Measurements from ENCODE around the gene MBOAT2. TPM values are rescaled to one million over a fixed set of nuclear protein-coding genes. Genes with fewer than 3 reads are reported as not detected.

Gene MBOAT2
- total RNA-seq, 1 experiment from 2014 or later: 16.4 TPM

DNA sequence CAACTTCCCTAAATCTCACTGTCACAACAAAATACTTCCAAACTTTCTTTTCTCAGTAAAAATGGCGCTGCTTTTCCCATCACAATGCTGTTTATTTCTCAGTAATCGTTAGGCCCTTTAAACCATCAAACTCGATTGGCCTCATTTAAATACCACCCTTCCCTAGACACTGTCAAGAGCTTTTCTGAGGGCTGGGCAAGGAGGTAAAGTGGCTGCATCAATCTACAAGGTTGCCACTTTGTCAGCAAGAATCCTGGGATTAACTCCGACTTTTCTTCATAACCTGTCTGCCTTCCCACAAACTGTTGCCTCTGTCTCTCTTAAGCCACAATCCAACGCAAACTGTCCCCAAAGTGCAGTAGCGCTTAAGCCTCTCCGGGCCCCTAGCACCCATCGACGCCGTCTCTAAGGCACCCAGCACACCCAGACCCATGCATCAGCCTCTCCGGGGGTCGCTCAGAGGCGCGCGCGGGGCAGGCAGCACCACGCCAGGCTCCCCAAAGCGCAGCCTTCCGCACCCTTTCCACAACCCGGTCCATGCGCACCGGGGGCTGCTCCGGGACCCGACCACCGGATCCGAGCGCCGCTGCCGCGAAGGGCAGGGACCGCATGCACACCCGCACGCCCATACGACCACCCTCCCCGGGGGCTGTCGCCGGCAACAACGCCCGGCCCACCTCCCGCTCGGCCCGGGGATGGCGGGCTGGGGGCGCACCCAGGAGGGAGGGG lies 683 bp downstream of the MBOAT2 start:
- H3K27me3 ChIP-seq (ENCODE audit: control insufficient read depth, insufficient read depth, low read length): no peaks in the 10 kb centered on the region; the same call in 1 of the 2 replicates
- peak overlapping the region; percentile 71 for H3K4me3 ChIP-seq (ENCODE audit: insufficient read depth, low read depth, low read length)
- H3K36me3 ChIP-seq (replicated peaks; ENCODE audit: control insufficient read depth, insufficient read depth, low read length): no peaks in the 10 kb centered on the region
- peak; percentile 72 for DNase-seq

- peak overlapping the region; percentile 71 for H3K4me3 ChIP-seq (ENCODE audit: insufficient read depth, low read depth, low read length)
- no peaks in the 10 kb centered on the region for H3K36me3 ChIP-seq (replicated peaks; ENCODE audit: control insufficient read depth, insufficient read depth, low read length)
- no peak for DNase-seq
These were observed 1.2 kb downstream of the MBOAT2 start for GRCh38 chr2:9002313-9002636.

DNA sequence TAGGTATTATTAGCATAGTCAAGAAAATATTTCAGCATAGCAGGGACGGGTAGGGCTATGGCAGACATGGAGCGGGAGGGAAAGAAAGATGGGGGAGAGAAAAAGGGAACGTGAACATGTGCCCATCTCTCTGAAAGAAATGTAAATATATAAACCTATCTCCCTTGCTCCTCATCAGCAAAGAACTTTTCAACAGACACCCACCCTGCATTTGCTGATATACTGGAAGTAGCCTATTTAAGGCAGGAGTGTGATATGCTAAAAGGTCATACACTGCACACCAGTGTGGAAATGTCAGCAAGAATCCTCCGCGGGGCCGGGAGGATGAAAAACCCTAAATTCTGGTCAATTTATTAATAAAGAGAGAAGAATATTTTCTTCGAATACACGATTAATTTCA lies 1.7 kb downstream of the MBOAT2 start:
- DNase-seq: no peak
- no peak overlapping the region for H3K4me3 ChIP-seq (ENCODE audit: insufficient read depth, low read depth, low read length)
- H3K36me3 ChIP-seq (replicated peaks; ENCODE audit: control insufficient read depth, insufficient read depth, low read length): no peaks in the 10 kb centered on the region
- no peaks in the 10 kb centered on the region; the same call in 1 of the 2 replicates for H3K27me3 ChIP-seq (ENCODE audit: control insufficient read depth, insufficient read depth, low read length)

More at GRCh38 chr2:9002313-9002636, 1.2 kb downstream of the MBOAT2 start:
- H3K27me3 ChIP-seq (ENCODE audit: control insufficient read depth, insufficient read depth, low read length): no peaks in the 10 kb centered on the region; the same call in 1 of the 2 replicates

DNA sequence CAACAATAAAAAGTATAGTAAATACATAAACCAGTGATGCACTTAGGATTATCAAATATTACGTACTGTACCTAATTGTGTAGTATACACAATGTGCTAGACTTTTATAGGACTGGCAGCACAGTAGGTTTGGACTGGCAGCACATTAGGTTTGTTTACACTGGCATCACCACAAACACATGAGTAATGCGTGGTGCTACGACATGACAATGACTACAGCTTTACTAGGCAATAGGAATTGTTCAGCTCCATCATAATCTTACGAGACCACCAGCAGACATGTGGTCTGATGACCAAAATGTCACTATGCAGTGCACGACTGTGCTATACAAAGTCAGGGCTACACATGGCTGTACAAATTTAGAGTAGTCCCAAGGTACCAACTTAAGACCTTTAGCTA lies 2.3 kb downstream of the MBOAT2 start:
- no peak for DNase-seq
- H3K36me3 ChIP-seq (replicated peaks; ENCODE audit: control insufficient read depth, insufficient read depth, low read length): no peaks in the 10 kb centered on the region
- no peaks in the 10 kb centered on the region; the same call in 1 of the 2 replicates for H3K27me3 ChIP-seq (ENCODE audit: control insufficient read depth, insufficient read depth, low read length)
- no peak overlapping the region for H3K4me3 ChIP-seq (ENCODE audit: insufficient read depth, low read depth, low read length)

DNA sequence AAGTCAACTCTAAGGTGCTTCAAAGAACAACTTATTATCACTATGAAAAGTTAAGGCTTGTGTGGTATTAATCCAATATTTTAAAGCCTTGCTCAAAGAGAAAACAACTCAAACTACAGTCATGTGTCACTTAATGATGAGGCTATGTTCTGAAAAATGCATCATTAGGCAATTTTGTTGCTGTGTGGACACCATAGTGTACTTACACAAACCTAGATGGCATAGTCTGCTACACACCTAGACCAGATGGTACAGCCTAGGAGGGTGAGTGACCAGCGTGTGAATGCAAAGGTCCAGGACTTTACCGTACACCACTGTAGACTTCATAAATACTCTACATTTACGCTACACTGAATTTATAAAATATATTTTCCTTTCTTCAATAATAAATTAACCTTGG lies 3.0 kb downstream of the MBOAT2 start:
- Histone ChIP-seq H3K36me3 (replicated peaks; ENCODE audit: control insufficient read depth, insufficient read depth, low read length) (no peaks in the 10 kb centered on the region), H3K27me3 (ENCODE audit: control insufficient read depth, insufficient read depth, low read length) (no peaks in the 10 kb centered on the region; the same call in 1 of the 2 replicates), H3K4me3 (ENCODE audit: insufficient read depth, low read depth, low read length) (no peak overlapping the region)
- no peak for DNase-seq

DNA sequence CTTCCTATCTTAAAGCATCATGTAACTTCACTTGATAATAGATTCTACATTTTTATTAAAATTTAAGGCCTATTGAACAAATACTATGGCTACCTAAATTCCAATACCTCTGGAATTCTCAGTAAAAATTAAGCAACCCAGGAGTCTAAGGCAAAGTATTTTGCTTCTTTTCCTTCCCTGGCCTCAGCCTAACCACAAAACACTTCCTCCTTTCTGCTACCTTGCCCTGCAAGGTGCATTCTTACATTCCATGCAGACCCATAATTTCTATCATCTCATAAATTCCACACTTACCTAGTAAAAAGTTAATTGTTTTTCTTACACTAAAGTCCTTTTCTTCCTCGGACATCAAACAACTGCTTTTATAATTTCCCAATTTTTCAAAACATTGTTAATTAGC lies 3.7 kb downstream of the MBOAT2 start:
- Histone ChIP-seq H3K27me3 (ENCODE audit: control insufficient read depth, insufficient read depth, low read length) (no peaks in the 10 kb centered on the region; the same call in 1 of the 2 replicates), H3K36me3 (replicated peaks; ENCODE audit: control insufficient read depth, insufficient read depth, low read length) (no peaks in the 10 kb centered on the region), H3K4me3 (ENCODE audit: insufficient read depth, low read depth, low read length) (no peak overlapping the region)
- no peak for DNase-seq

- H3K36me3 ChIP-seq (replicated peaks; ENCODE audit: control insufficient read depth, insufficient read depth, low read length): no peaks in the 10 kb centered on the region
- no peak for DNase-seq
- no peak overlapping the region for H3K4me3 ChIP-seq (ENCODE audit: insufficient read depth, low read depth, low read length)
- no peaks in the 10 kb centered on the region; the same call in 1 of the 2 replicates for H3K27me3 ChIP-seq (ENCODE audit: control insufficient read depth, insufficient read depth, low read length)
These were observed 4.4 kb downstream of the MBOAT2 start for GRCh38 chr2:8999102-8999446.

DNA sequence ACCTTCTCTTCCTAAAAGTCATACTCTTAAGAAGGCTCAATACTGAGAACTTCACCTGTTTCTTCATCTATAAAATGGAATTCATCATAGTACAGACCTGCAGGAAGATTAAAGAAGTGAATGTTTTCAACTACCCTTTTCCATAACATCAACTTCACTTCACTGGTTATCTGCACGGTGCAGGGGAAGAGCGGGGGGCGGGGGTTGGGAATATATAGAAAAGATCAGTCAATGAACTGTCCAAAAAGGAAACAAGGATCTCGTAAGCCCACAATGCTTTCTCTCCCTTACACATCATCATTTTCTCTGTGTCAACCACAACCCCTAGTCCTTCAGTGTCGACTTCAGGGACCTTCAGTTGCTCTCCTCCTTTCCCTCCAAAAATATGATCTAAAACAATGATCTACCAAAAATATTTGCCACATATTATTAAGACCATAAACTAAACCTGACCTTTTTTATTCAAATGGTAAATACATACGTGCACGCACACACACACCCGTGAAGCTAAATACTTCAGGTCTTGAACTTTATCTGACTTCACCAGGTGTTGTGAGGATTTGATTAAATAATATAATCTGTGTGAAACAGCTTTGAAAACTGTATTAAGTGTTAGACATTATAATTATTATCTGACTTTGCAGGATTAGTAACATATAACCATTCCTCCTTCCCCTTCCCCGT lies 4.9 kb downstream of the MBOAT2 start:
- no peaks in the 10 kb centered on the region; the same call in 1 of the 2 replicates for H3K27me3 ChIP-seq (ENCODE audit: control insufficient read depth, insufficient read depth, low read length)
- DNase-seq: no peak
- no peaks in the 10 kb centered on the region for H3K36me3 ChIP-seq (replicated peaks; ENCODE audit: control insufficient read depth, insufficient read depth, low read length)
- H3K4me3 ChIP-seq (ENCODE audit: insufficient read depth, low read depth, low read length): no peak overlapping the region

DNA sequence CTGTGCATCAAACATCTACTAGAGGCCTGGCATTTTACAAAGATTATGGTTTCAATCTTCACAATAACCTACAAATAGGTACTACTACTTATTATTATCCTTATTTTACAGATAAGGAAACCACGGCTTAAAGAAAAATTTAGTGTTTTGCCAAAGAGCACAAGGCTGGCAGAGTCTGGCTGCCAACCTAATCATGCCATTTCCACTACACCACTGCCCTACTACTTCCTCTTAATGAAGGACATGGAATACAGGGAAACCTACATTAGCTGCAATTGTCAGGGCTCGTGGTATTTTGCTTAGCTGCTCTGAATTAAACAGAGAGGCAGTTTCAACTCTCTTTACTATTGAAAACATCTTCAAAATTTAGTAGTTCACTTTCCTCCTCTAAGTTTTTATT lies 5.9 kb downstream of the MBOAT2 start:
- Histone ChIP-seq H3K27me3 (ENCODE audit: control insufficient read depth, insufficient read depth, low read length) (no peaks in the 10 kb centered on the region; the same call in 1 of the 2 replicates), H3K36me3 (replicated peaks; ENCODE audit: control insufficient read depth, insufficient read depth, low read length) (no peaks in the 10 kb centered on the region), H3K4me3 (ENCODE audit: insufficient read depth, low read depth, low read length) (no peak overlapping the region)
- DNase-seq: no peak

GRCh38 chr2:8997108-8997507 lies 6.4 kb downstream of the MBOAT2 start:
- no peak for DNase-seq
- Histone ChIP-seq H3K27me3 (ENCODE audit: control insufficient read depth, insufficient read depth, low read length) (no peaks in the 10 kb centered on the region; the same call in 1 of the 2 replicates), H3K4me3 (ENCODE audit: insufficient read depth, low read depth, low read length) (no peak overlapping the region), H3K36me3 (replicated peaks; ENCODE audit: control insufficient read depth, insufficient read depth, low read length) (no peaks in the 10 kb centered on the region)

DNA sequence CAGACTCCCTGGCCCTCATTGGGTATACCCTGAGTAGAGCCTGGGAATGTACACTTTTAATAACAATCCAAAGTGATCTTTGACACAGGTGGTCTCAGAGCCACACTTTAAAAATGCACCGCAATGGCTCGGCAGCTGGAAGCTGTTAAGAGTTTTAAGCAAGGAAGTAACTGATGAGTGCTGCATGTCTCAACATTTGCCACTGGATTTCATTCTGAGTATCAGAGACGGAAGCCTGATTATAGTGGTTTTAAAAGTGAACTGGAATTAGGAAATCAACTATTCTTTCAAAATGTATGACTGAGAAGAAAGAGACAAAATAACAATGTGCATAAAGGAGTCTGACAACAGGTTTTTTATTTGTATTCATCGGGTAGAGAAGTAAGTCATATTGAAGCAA lies 7.5 kb downstream of the MBOAT2 start:
- no peaks in the 10 kb centered on the region for H3K27me3 ChIP-seq (ENCODE audit: control insufficient read depth, insufficient read depth, low read length)
- no peak overlapping the region for H3K4me3 ChIP-seq (ENCODE audit: insufficient read depth, low read depth, low read length)
- no peaks in the 10 kb centered on the region for H3K36me3 ChIP-seq (replicated peaks; ENCODE audit: control insufficient read depth, insufficient read depth, low read length)
- no peak for DNase-seq

DNA sequence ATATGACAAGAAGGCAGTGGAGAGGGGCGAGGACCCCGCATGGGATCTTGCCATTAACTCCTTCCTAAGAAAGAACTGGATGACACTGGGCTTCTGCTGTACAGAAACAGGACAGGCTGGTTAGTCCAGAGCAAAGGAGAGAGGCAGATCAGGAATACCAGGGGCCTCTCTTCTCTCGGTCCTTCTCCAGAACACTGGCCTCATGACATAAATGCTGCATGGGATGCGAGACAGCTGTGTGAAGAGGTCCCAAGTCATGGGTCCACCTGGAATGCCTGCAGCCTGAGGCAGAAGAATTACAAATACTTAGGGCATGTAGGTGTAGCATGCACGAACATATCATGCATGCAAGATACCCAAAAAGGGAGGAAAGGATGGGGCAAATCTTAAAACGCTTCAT lies 9.1 kb downstream of the MBOAT2 start:
- DNase-seq: no peak
- no peak overlapping the region for H3K4me3 ChIP-seq (ENCODE audit: insufficient read depth, low read depth, low read length)
- H3K36me3 ChIP-seq (replicated peaks; ENCODE audit: control insufficient read depth, insufficient read depth, low read length): no peaks in the 10 kb centered on the region
- no peaks in the 10 kb centered on the region for H3K27me3 ChIP-seq (ENCODE audit: control insufficient read depth, insufficient read depth, low read length)

- no peaks in the 10 kb centered on the region for H3K36me3 ChIP-seq (replicated peaks; ENCODE audit: control insufficient read depth, insufficient read depth, low read length)
- DNase-seq: no peak
These were observed 9.6 kb downstream of the MBOAT2 start for GRCh38 chr2:8993902-8994278.

GRCh38 chr2:8993196-8993901 lies 10.1 kb downstream of the MBOAT2 start:
- H3K4me3 ChIP-seq (ENCODE audit: insufficient read depth, low read depth, low read length): no peak overlapping the region
- DNase-seq: no peak
- H3K36me3 ChIP-seq (replicated peaks; ENCODE audit: control insufficient read depth, insufficient read depth, low read length): no peaks in the 10 kb centered on the region
- H3K27me3 ChIP-seq (ENCODE audit: control insufficient read depth, insufficient read depth, low read length): no peaks in the 10 kb centered on the region

More at GRCh38 chr2:8993902-8994278, 9.6 kb downstream of the MBOAT2 start:
- no peak overlapping the region for H3K4me3 ChIP-seq (ENCODE audit: insufficient read depth, low read depth, low read length)
- no peaks in the 10 kb centered on the region for H3K27me3 ChIP-seq (ENCODE audit: control insufficient read depth, insufficient read depth, low read length)

DNA sequence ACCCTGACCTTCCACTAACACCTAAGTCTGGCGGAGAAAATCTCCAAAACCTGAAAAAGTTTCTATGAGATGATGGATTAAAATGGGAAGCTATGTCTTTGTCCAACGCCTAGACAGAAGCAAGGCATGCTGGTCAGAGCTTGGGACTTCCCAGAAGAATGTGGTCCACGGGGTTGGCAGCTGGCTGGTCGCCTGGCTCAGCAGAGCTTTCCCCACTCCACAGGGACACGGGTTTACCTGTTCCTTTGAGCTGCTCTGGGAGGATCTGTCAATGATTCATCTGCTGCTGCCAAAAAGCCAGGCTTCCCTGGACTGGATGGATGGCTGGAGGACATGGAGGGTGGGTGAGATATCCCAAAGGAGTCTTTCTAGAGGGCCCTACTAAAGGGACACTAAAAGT lies 10.8 kb downstream of the MBOAT2 start:
- no peak for DNase-seq
- Histone ChIP-seq H3K27me3 (ENCODE audit: control insufficient read depth, insufficient read depth, low read length) (no peaks in the 10 kb centered on the region), H3K4me3 (ENCODE audit: insufficient read depth, low read depth, low read length) (no peak overlapping the region), H3K36me3 (replicated peaks; ENCODE audit: control insufficient read depth, insufficient read depth, low read length) (no peaks in the 10 kb centered on the region)
